ENCODE data around the gene KRT79. TPM values are rescaled to one million over a fixed set of nuclear protein-coding genes. Genes with fewer than 3 reads are reported as not detected.

KRT79 gene
- total RNA-seq, 1 donor from 2014 or later = 1.7 TPM

- no peak for TF ChIP-seq POLR2A (IDR thresholded peaks at IDR 0.05)
- no peak for TF ChIP-seq POLR2AphosphoS5 (IDR thresholded peaks at IDR 0.05; ENCODE audit: insufficient read depth in 1 of 2, low read depth in 1 of 2)
- TF ChIP-seq CTCF (IDR thresholded peaks at IDR 0.05) = no peak
- Histone ChIP-seq H3K9me3 (no peaks in the 10 kb centered on the region), H3K4me3 (no peak overlapping the region), H3K27me3 (no peaks in the 10 kb centered on the region), H3K27ac (no peak overlapping the region), H3K36me3 (no peaks in the 10 kb centered on the region), H3K4me1 (no peaks in the 10 kb centered on the region)
- no peak for DNase-seq (ENCODE audit: extremely low spot score in 2 of 2)
- intact Hi-C loops (cut with DNase I) = no loop called here
Observed at GRCh38 chr12:52836042-52836466, 1.9 kb upstream of the KRT79 start.

- Histone ChIP-seq H3K4me1 (no peaks in the 10 kb centered on the region), H3K4me3 (no peak overlapping the region), H3K9me3 (no peaks in the 10 kb centered on the region), H3K36me3 (no peaks in the 10 kb centered on the region), H3K27me3 (no peaks in the 10 kb centered on the region), H3K27ac (no peak overlapping the region)
- no peak for DNase-seq (ENCODE audit: extremely low spot score in 2 of 2)
- TF ChIP-seq POLR2A (IDR thresholded peaks at IDR 0.05) (no peak), POLR2AphosphoS5 (IDR thresholded peaks at IDR 0.05; ENCODE audit: insufficient read depth in 1 of 2, low read depth in 1 of 2) (no peak), CTCF (IDR thresholded peaks at IDR 0.05) (no peak)
- intact Hi-C loops (cut with DNase I) = no loop called here
Observed at GRCh38 chr12:52835271-52836041, 1.3 kb upstream of the KRT79 start.

GRCh38 chr12:52834727-52835001 is 553 bp upstream of the KRT79 start:
- H3K4me3 ChIP-seq = no peak overlapping the region
- intact Hi-C loops (cut with DNase I) = no loop called here
- H3K27ac ChIP-seq = no peak overlapping the region
- H3K27me3 ChIP-seq = no peaks in the 10 kb centered on the region
- no peaks in the 10 kb centered on the region for H3K4me1 ChIP-seq
- H3K36me3 ChIP-seq = no peaks in the 10 kb centered on the region
- H3K9me3 ChIP-seq = no peaks in the 10 kb centered on the region
- TF ChIP-seq POLR2AphosphoS5 (IDR thresholded peaks at IDR 0.05; ENCODE audit: insufficient read depth in 1 of 2, low read depth in 1 of 2) = no peak
- no peak for TF ChIP-seq CTCF (IDR thresholded peaks at IDR 0.05)
- TF ChIP-seq POLR2A (IDR thresholded peaks at IDR 0.05) = no peak
- DNase-seq (ENCODE audit: extremely low spot score in 2 of 2) = no peak

- no peaks in the 10 kb centered on the region for H3K4me1 ChIP-seq
- H3K27ac ChIP-seq = no peak overlapping the region
- no peak overlapping the region for H3K4me3 ChIP-seq
- H3K27me3 ChIP-seq = no peaks in the 10 kb centered on the region
- no peaks in the 10 kb centered on the region for H3K9me3 ChIP-seq
- DNase-seq (ENCODE audit: extremely low spot score in 2 of 2) = no peak
- TF ChIP-seq CTCF (IDR thresholded peaks at IDR 0.05) (no peak), POLR2AphosphoS5 (IDR thresholded peaks at IDR 0.05; ENCODE audit: insufficient read depth in 1 of 2, low read depth in 1 of 2) (no peak), POLR2A (IDR thresholded peaks at IDR 0.05) (no peak)
- intact Hi-C loops (cut with DNase I) = no loop called here
- no peaks in the 10 kb centered on the region for H3K36me3 ChIP-seq
Observed at GRCh38 chr12:52832985-52833905, 866 bp downstream of the KRT79 start.

GRCh38 chr12:52832451-52832850 is 1.7 kb downstream of the KRT79 start:
- intact Hi-C loops (cut with DNase I) = no loop called here
- Histone ChIP-seq H3K9me3 (no peaks in the 10 kb centered on the region), H3K4me3 (no peak overlapping the region), H3K27me3 (no peaks in the 10 kb centered on the region), H3K27ac (no peak overlapping the region), H3K36me3 (no peaks in the 10 kb centered on the region), H3K4me1 (no peaks in the 10 kb centered on the region)
- TF ChIP-seq POLR2AphosphoS5 (IDR thresholded peaks at IDR 0.05; ENCODE audit: insufficient read depth in 1 of 2, low read depth in 1 of 2) (no peak), CTCF (IDR thresholded peaks at IDR 0.05) (no peak), POLR2A (IDR thresholded peaks at IDR 0.05) (no peak)
- no peak for DNase-seq (ENCODE audit: extremely low spot score in 2 of 2)

Data from vagina (tissue), 2 donors.